H1 (cell line): ENCODE measurements around the gene EIF4E2. TPM values are rescaled to one million over a fixed set of nuclear protein-coding genes. Genes with fewer than 3 reads are reported as not detected.

Experiments
- CTCF ChIA-PET: fragments of 300-600 bp; sonication (Branson Sonifier 250); formaldehyde crosslinking; loops from one replicate; lab custom pipeline; 2021; ENCODE audit not compliant: partially characterized antibody; lab: Charles Lee
- POLR2A ChIA-PET: fragments of 300-600 bp; sonication (Branson Sonifier 250); formaldehyde crosslinking; loops from one replicate; lab custom pipeline; 2021; ENCODE audit warnings: inconsistent platforms; ENCODE audit not compliant: partially characterized antibody; lab: Charles Lee
- DNase-seq, 2 experiments: peaks; one replicate each; pipeline versions ENCODE4 v3.0.0 to v3.0.0-alpha.2; 2010 to 2022; ENCODE audit warnings: low spot score in 2 of 2, low read depth in 1 of 2, mixed read lengths in 1 of 2
- FAIRE-seq: peaks from 2 replicates; lab custom pipeline; 2011; peaks lifted over from hg19 to GRCh38; lab: Jason Lieb, UNC
- H2AFZ ChIP-seq: 2 replicates; pipeline ENCODE4 v1.8.1; 2012; ENCODE audit warnings: low read length, inconsistent platforms
- H2AK5ac ChIP-seq: 2 replicates; pipeline ENCODE4 v1.6.1; 2013; ENCODE audit warnings: low read depth, low read length
- H2BK120ac ChIP-seq: replicated peaks from 2 replicates; pipeline ENCODE3; 2013; ENCODE audit warnings: low read depth, low read length, inconsistent platforms
- H2BK12ac ChIP-seq: 2 replicates; pipeline ENCODE4 v1.6.1; 2013; ENCODE audit warnings: low read depth, low read length
- H2BK15ac ChIP-seq: 2 replicates; pipeline ENCODE4 v1.6.1; 2013; ENCODE audit warnings: low read length
- H2BK20ac ChIP-seq: 2 replicates; pipeline ENCODE4 v1.6.1; 2013; ENCODE audit warnings: low read length
- H2BK5ac ChIP-seq: 2 replicates; pipeline ENCODE4 v1.6.1; 2013; ENCODE audit warnings: low read depth, low read length
- H3K14ac ChIP-seq: 2 replicates; pipeline ENCODE4 v1.6.1; 2013; ENCODE audit warnings: inconsistent platforms; ENCODE audit not compliant: insufficient read length
- H3K18ac ChIP-seq: 2 replicates; pipeline ENCODE4 v1.6.1; 2013; ENCODE audit warnings: low read length; ENCODE audit errors: extremely low read depth
- H3K23ac ChIP-seq: 2 replicates; pipeline ENCODE4 v1.6.1; 2013; ENCODE audit warnings: inconsistent platforms; ENCODE audit not compliant: insufficient read length
- H3K23me2 ChIP-seq: 2 replicates; pipeline ENCODE4 v1.6.1; 2013; ENCODE audit warnings: low read depth, low read length
- H3K27ac ChIP-seq: 2 replicates; pipeline ENCODE4 v1.6.1; 2011; ENCODE audit warnings: low read depth, low read length, inconsistent platforms
- H3K27me3 ChIP-seq, 4 experiments: replicated peaks in 1 of 4; 1 replicate in 1 of 4; 2 replicates in 3 of 4; pipeline versions ENCODE4 v1.6.1 to v1.8.1; 2011 to 2013; ENCODE audit warnings: low read length in 3 of 4, mild to moderate bottlenecking in 3 of 4, inconsistent platforms in 2 of 4, mixed read lengths in 2 of 4, moderate library complexity in 1 of 4; ENCODE audit not compliant: control insufficient read depth in 3 of 4, insufficient read depth in 3 of 4; ENCODE audit errors: extremely low read depth in 1 of 4
- H3K36me3 ChIP-seq, 4 experiments: 2 replicates each; pipeline versions ENCODE4 v1.6.1 to v1.8.1; 2011 to 2013; ENCODE audit warnings: mild to moderate bottlenecking in 4 of 4, low read length in 3 of 4, moderate library complexity in 2 of 4, control low read depth in 1 of 4, inconsistent platforms in 1 of 4; ENCODE audit not compliant: insufficient read depth in 4 of 4, control insufficient read depth in 2 of 4
- H3K4ac ChIP-seq: replicated peaks from 2 replicates; pipeline ENCODE3; 2013; ENCODE audit warnings: low read length, low read depth, mixed read lengths, inconsistent platforms; ENCODE audit not compliant: insufficient read length
- H3K4me1 ChIP-seq, 4 experiments: replicated peaks in 1 of 4; 1 replicate in 1 of 4; 2 replicates in 3 of 4; pipeline versions ENCODE4 v1.6.1 to v1.8.1; 2011 to 2013; ENCODE audit warnings: low read length in 3 of 4, inconsistent platforms in 2 of 4, mixed read lengths in 1 of 4; ENCODE audit not compliant: insufficient read depth in 4 of 4, control insufficient read depth in 3 of 4
- H3K4me2 ChIP-seq, 2 experiments: 2 replicates each; pipeline versions ENCODE4 v1.6.1 to v1.8.1; 2011 to 2013; ENCODE audit warnings: low read depth in 2 of 2, low read length in 2 of 2, control low read depth in 1 of 2, inconsistent platforms in 1 of 2, mild to moderate bottlenecking in 1 of 2; ENCODE audit not compliant: insufficient read depth in 1 of 2
- H3K4me3 ChIP-seq, 4 experiments: fragments of 200-600, 300-600 bp in 1 of 4; sonication (generic), shearing (Covaris generic), sonication (Bioruptor Twin) in 1 of 4; 2 replicates each; pipeline versions ENCODE4 v1.5.1 to v1.8.1; 2011 to 2016; ENCODE audit warnings: low read length in 4 of 4, low read depth in 3 of 4, control low read depth in 2 of 4, inconsistent platforms in 2 of 4, mild to moderate bottlenecking in 2 of 4, mixed read lengths in 1 of 4, moderate library complexity in 1 of 4; ENCODE audit not compliant: insufficient read depth in 2 of 4; ENCODE audit errors: extremely low read depth in 1 of 4
- H3K56ac ChIP-seq: replicated peaks from 2 replicates; pipeline ENCODE3; 2013; ENCODE audit warnings: low read depth, mild to moderate bottlenecking, mixed read lengths, low read length, inconsistent platforms; ENCODE audit not compliant: insufficient read length
- H3K79me1 ChIP-seq: 2 replicates; pipeline ENCODE4 v1.6.1; 2013; ENCODE audit warnings: low read depth, low read length, control low read depth
- H3K79me2 ChIP-seq, 2 experiments: 2 replicates each; pipeline versions ENCODE4 v1.6.1 to v1.8.1; 2012 to 2013; ENCODE audit warnings: low read length in 2 of 2, mild to moderate bottlenecking in 2 of 2, inconsistent platforms in 1 of 2; ENCODE audit not compliant: insufficient read depth in 2 of 2, control insufficient read depth in 1 of 2
- H3K9ac ChIP-seq, 4 experiments: replicated peaks in 1 of 4; 1 replicate in 1 of 4; 2 replicates in 3 of 4; pipeline versions ENCODE4 v1.6.1 to v1.8.1; 2011 to 2013; ENCODE audit warnings: low read depth in 3 of 4, low read length in 3 of 4, control low read depth in 2 of 4, mild to moderate bottlenecking in 2 of 4, moderate library complexity in 2 of 4, inconsistent platforms in 1 of 4; ENCODE audit errors: extremely low read depth in 1 of 4
- H3K9me3 ChIP-seq, 2 experiments: 2 replicates each; pipeline versions ENCODE4 v1.6.1 to v1.8.1; 2012 to 2013; ENCODE audit warnings: mild to moderate bottlenecking in 2 of 2, moderate library complexity in 2 of 2, control low read depth in 1 of 2, inconsistent platforms in 1 of 2, low read depth in 1 of 2, low read length in 1 of 2, mixed read lengths in 1 of 2; ENCODE audit not compliant: insufficient read depth in 2 of 2
- H4K20me1 ChIP-seq, 2 experiments: replicated peaks in 1 of 2; 2 replicates each; pipeline versions ENCODE3 to v1.8.1; 2011 to 2013; ENCODE audit warnings: inconsistent platforms in 2 of 2, low read length in 2 of 2, mild to moderate bottlenecking in 1 of 2; ENCODE audit not compliant: insufficient read depth in 2 of 2, control insufficient read depth in 1 of 2
- H4K5ac ChIP-seq: 2 replicates; pipeline ENCODE4 v1.6.1; 2013; ENCODE audit warnings: low read length, low read depth, mixed read lengths, inconsistent platforms; ENCODE audit not compliant: insufficient read length
- H4K8ac ChIP-seq: 2 replicates; pipeline ENCODE4 v1.8.0; 2013; ENCODE audit warnings: mild to moderate bottlenecking, moderate library complexity, low read length, inconsistent platforms; ENCODE audit not compliant: insufficient read depth; ENCODE audit errors: extremely low read depth
- H4K91ac ChIP-seq: replicated peaks from 2 replicates; pipeline ENCODE3; 2013; ENCODE audit warnings: low read length, mixed read lengths, inconsistent platforms; ENCODE audit not compliant: insufficient read length
- ATF2 ChIP-seq: IDR thresholded peaks from 2 replicates; pipeline ENCODE4 v1.6.1; 2012; ENCODE audit warnings: low read length, inconsistent platforms
- CHD1 ChIP-seq: IDR thresholded peaks from 2 replicates; pipeline ENCODE4 v1.6.1; 2012; ENCODE audit warnings: low read depth, low read length, improper control_type of control experiment
- EGR1 ChIP-seq: IDR thresholded peaks from 2 replicates; pipeline ENCODE4 v1.6.1; 2011; ENCODE audit warnings: low read depth, low read length, borderline replicate concordance
- POLR2A ChIP-seq, 2 experiments: IDR thresholded peaks; 1 replicate in 1 of 2; 2 replicates in 1 of 2; pipeline ENCODE4 v1.6.1; 2011; ENCODE audit warnings: low read depth in 2 of 2, low read length in 2 of 2, mild to moderate bottlenecking in 2 of 2; ENCODE audit errors: control extremely low read depth in 1 of 2
- SUZ12 ChIP-seq: fragments of 200-600 bp; sonication (generic); IDR thresholded peaks from 2 replicates; pipeline ENCODE4 v1.6.1; 2012; ENCODE audit warnings: mild to moderate bottlenecking, inconsistent platforms, low read length, moderate library complexity, mixed read lengths
- WGBS, 2 experiments: shearing (Covaris generic) in 1 of 2; methylation state at CpG; one replicate each; pipeline versions ENCODE4 v1.1.6 to v1.1.7; 2013 to 2015; ENCODE audit warnings: low lambda C conversion rate in 2 of 2, mixed read lengths in 2 of 2, inconsistent platforms in 1 of 2, low coverage in 1 of 2, missing lambda C conversion rate in 1 of 2; ENCODE audit not compliant: insufficient replicate concordance in 2 of 2, insufficient coverage in 1 of 2, insufficient read length in 1 of 2; ENCODE audit errors: extremely low coverage in 1 of 2, missing lambda C conversion rate in 1 of 2; 5-methylcytosine and 5-hydroxymethylcytosine counted together
- polyA plus RNA-seq, 7 experiments: library from polyadenylated mRNA; depleted of rRNA in 3 of 7; stranded (reverse) in 5 of 7; unstranded in 2 of 7; fragments of >200 nt in 5 of 7; fragments of 200-250 nt in 2 of 7; gene quantifications; 1 replicate in 5 of 7; 2 replicates in 1 of 7; 4 replicates in 1 of 7; pipeline versions ENCODE4 v1.2.1 to v1.2.3, GENCODE V29; 2011 to 2013; ENCODE audit warnings: missing spikeins in 2 of 7, mixed read lengths in 2 of 7
- total RNA-seq: library from RNA; stranded (reverse); fragmentation: NEBNext Ultra II Directional; extraction: Animal tissue kit (Norgen Biotek cat#: 25700); gene quantifications from 2 replicates; pipeline ENCODE4 v1.2.1, GENCODE V29; 2021

The EIF4E2 gene
- total and polyA plus RNA-seq, 2 of the 8 experiments (the other 6 are each of a cell fraction or from before 2014, with no cell fraction given) = 39.4 to 114 TPM

GRCh38 chr2:232575404-232575746 is 24.9 kb downstream of the EIF4E2 start:
- H2BK12ac ChIP-seq = no peak overlapping the region
- no peak overlapping the region for H3K4me2 ChIP-seq
- H3K27me3 ChIP-seq = no peaks in the 10 kb centered on the region
- TF ChIP-seq CHD1 (no peak), EGR1 (no peak), ATF2 (no peak), SUZ12 (no peak), POLR2A (IDR thresholded peaks at IDR 0.05; ENCODE audit: control extremely low read depth in 1 of 2, low read depth in 2 of 2, low read length in 2 of 2) (no peak)
- TF ChIP-seq, all 59 proteins: peak for 0
- Histone ChIP-seq H2BK120ac (no peak overlapping the region), H3K9me3 (no peaks in the 10 kb centered on the region), H4K91ac (no peak overlapping the region), H2BK15ac (no peak overlapping the region), H3K9ac (no peak overlapping the region), H2AFZ (no peak overlapping the region), H3K4me1 (no peaks in the 10 kb centered on the region), H3K36me3 (peaks cover 2 to 25% (median 18%) of the 10 kb centered on the region in 4 experiments; a peak in 7 of 8 replicates), H4K20me1 (no peaks in the 10 kb centered on the region), H3K56ac (no peak overlapping the region), H3K18ac (no peak overlapping the region), H4K8ac (no peak overlapping the region), H3K79me2 (no peaks in the 10 kb centered on the region), H2BK20ac (no peak overlapping the region), H3K14ac (no peak overlapping the region), H2BK5ac (no peak overlapping the region), H3K23me2 (no peaks in the 10 kb centered on the region), H3K4ac (no peak overlapping the region), H3K79me1 (no peaks in the 10 kb centered on the region; the same call in 1 of the 2 replicates), H3K27ac (no peak overlapping the region), H3K23ac (no peak overlapping the region), H2AK5ac (no peak overlapping the region), H3K4me3 (no peak overlapping the region), H4K5ac (no peak overlapping the region)
- ChIA-PET POLR2A (interaction anchor here (0.7 to 0.9 kb wide), 2 partner anchors 12 to 380 kb away, joined by 3 to 4 read pairs; no protein-coding TSS in a partner anchor), CTCF (interaction anchor here (0.6 to 1.7 kb wide), 3 partner anchors 12 to 95 kb away, joined by 3 to 6 read pairs (median 3); no protein-coding TSS in a partner anchor)
- no peak for DNase-seq
- no peak for FAIRE-seq
- WGBS, 2 experiments = 100% methylated on average over 1 of the region's 1 CpG; no CpG with 5 or more reads in 1 of the 2 experiments
